CD14-positive monocyte (primary cell): ENCODE data around the gene SORBS2. TPM values are rescaled to one million over a fixed set of nuclear protein-coding genes. Genes with fewer than 3 reads are reported as not detected.

ENCODE experiments used
- DNase-seq, 3 donors: peaks; one replicate each; pipeline ENCODE4 v3.0.0-alpha.2; 2011 to 2022
- H2AFZ ChIP-seq: 2 replicates; pipeline ENCODE4 v1.6.0; 2012; ENCODE audit warnings: mild to moderate bottlenecking, low read depth, low read length, inconsistent platforms; ENCODE audit not compliant: insufficient read depth, poor library complexity, severe bottlenecking
- H3K27ac ChIP-seq, 2 donors: 1 replicate in 1 of 2; 2 replicates in 1 of 2; pipeline ENCODE4 v1.5.1; 2012 to 2013; ENCODE audit warnings: low read length in 2 of 2, control low read depth in 1 of 2, inconsistent platforms in 1 of 2, low read depth in 1 of 2, mild to moderate bottlenecking in 1 of 2
- H3K27me3 ChIP-seq, 2 donors: one replicate each; pipeline versions ENCODE4 v1.6.0 to v1.6.1; 2011 to 2013; ENCODE audit warnings: low read length in 2 of 2; ENCODE audit not compliant: control insufficient read depth in 2 of 2, insufficient read depth in 2 of 2
- H3K36me3 ChIP-seq, 2 donors: replicated peaks in 1 of 2; 1 replicate in 1 of 2; 2 replicates in 1 of 2; pipeline versions ENCODE4 v1.5.1 to v1.6.1; 2012 to 2013; ENCODE audit warnings: low read length in 2 of 2, control low read depth in 1 of 2, inconsistent platforms in 1 of 2, mild to moderate bottlenecking in 1 of 2; ENCODE audit not compliant: insufficient read depth in 2 of 2, control insufficient read depth in 1 of 2
- H3K4me1 ChIP-seq, 2 donors: 1 replicate in 1 of 2; 2 replicates in 1 of 2; pipeline versions ENCODE4 v1.5.1 to v1.6.1; 2012 to 2013; ENCODE audit warnings: low read length in 2 of 2, control low read depth in 1 of 2, inconsistent platforms in 1 of 2, mild to moderate bottlenecking in 1 of 2, moderate library complexity in 1 of 2; ENCODE audit not compliant: insufficient read depth in 2 of 2, control insufficient read depth in 1 of 2
- H3K4me2 ChIP-seq: replicated peaks from 2 replicates; pipeline ENCODE3; 2012; ENCODE audit warnings: low read length, moderate library complexity, mild to moderate bottlenecking; ENCODE audit not compliant: poor library complexity, severe bottlenecking; ENCODE audit errors: extremely low read depth
- H3K4me3 ChIP-seq, 3 experiments: fragments of 200-600 bp in 1 of 3; sonication (generic) in 1 of 3; replicated peaks in 1 of 3; 1 replicate in 2 of 3; 2 replicates in 1 of 3; pipeline ENCODE4 v1.5.1; 2011 to 2013; ENCODE audit warnings: low read length in 3 of 3, mild to moderate bottlenecking in 3 of 3, control low read depth in 2 of 3, low read depth in 2 of 3, inconsistent platforms in 1 of 3, moderate library complexity in 1 of 3
- H3K79me2 ChIP-seq: 2 replicates; pipeline ENCODE4 v1.6.0; 2012; ENCODE audit warnings: mild to moderate bottlenecking, control low read depth, inconsistent platforms, low read length, moderate library complexity; ENCODE audit not compliant: insufficient read depth
- H3K9ac ChIP-seq: 2 replicates; pipeline ENCODE4 v1.6.0; 2017; ENCODE audit warnings: low read length, mild to moderate bottlenecking; ENCODE audit not compliant: insufficient read depth, poor library complexity, severe bottlenecking
- H3K9me3 ChIP-seq, 2 donors: replicated peaks in 1 of 2; 1 replicate in 1 of 2; 2 replicates in 1 of 2; pipeline versions ENCODE4 v1.5.1 to v1.6.1; 2012 to 2013; ENCODE audit warnings: low read length in 2 of 2, control low read depth in 1 of 2; ENCODE audit not compliant: control insufficient read depth in 1 of 2, insufficient read depth in 1 of 2
- H4K20me1 ChIP-seq: 2 replicates; pipeline ENCODE4 v1.6.0; 2012; ENCODE audit warnings: mild to moderate bottlenecking, low read length, control low read depth, moderate library complexity; ENCODE audit not compliant: insufficient read depth
- H3K27ac Mint-ChIP-seq, 7 donors: one replicate each; pipeline ENCODE4 v1.8.0; 2020; ENCODE audit warnings: mild to moderate bottlenecking in 7 of 7, mixed read lengths in 7 of 7, moderate library complexity in 6 of 7, inconsistent platforms in 2 of 7
- H3K27me3 Mint-ChIP-seq, 3 donors: one replicate each; pipeline ENCODE4 v1.8.0; 2021 to 2022; ENCODE audit warnings: low read depth in 3 of 3, mild to moderate bottlenecking in 3 of 3, mixed read lengths in 3 of 3, moderate library complexity in 3 of 3, inconsistent platforms in 1 of 3
- H3K36me3 Mint-ChIP-seq, 2 donors: one replicate each; pipeline ENCODE4 v1.8.0; 2020; ENCODE audit warnings: mixed read lengths in 2 of 2, inconsistent platforms in 1 of 2, mild to moderate bottlenecking in 1 of 2
- H3K4me1 Mint-ChIP-seq: one replicate; pipeline ENCODE4 v1.8.0; 2020; ENCODE audit warnings: mild to moderate bottlenecking, mixed read lengths
- H3K4me3 Mint-ChIP-seq, 2 donors: one replicate each; pipeline ENCODE4 v1.8.0; 2020; ENCODE audit warnings: mild to moderate bottlenecking in 2 of 2, mixed read lengths in 2 of 2, moderate library complexity in 1 of 2
- H3K9me3 Mint-ChIP-seq, 7 donors: one replicate each; pipeline ENCODE4 v1.8.0; 2020 to 2022; ENCODE audit warnings: mixed read lengths in 7 of 7, mild to moderate bottlenecking in 6 of 7, moderate library complexity in 6 of 7, inconsistent platforms in 2 of 7
- CTCF ChIP-seq: fragments of 200-600 bp; IDR thresholded peaks from one replicate; pipeline ENCODE4 v1.8.0; 2022; ENCODE audit warnings: antibody characterized with exemption, mild to moderate bottlenecking
- WGBS: methylation state at CpG from one replicate; pipeline ENCODE4 v1.1.5; 2013; ENCODE audit warnings: missing lambda C conversion rate; ENCODE audit not compliant: insufficient coverage; 5-methylcytosine and 5-hydroxymethylcytosine counted together
- intact Hi-C, 2 donors: fragments of 100-400 bp; cut with micrococcal nuclease; formaldehyde crosslinking; loops; one replicate each; pipeline versions ENCODE4 v1.15.0 to v1.15.1; 2023
- polyA plus RNA-seq, 3 donors: library from polyadenylated mRNA; depleted of rRNA in 1 of 3; unstranded in 2 of 3; stranded (reverse) in 1 of 3; fragments of 300-500 nt in 2 of 3; fragments of >200 nt in 1 of 3; fragmentation: Illumina TruSeq in 2 of 3; gene quantifications; 1 replicate in 2 of 3; 2 replicates in 1 of 3; pipeline ENCODE4 v1.2.3, GENCODE V29; 2012 to 2021

SORBS2 gene
- polyA plus RNA-seq, 3 donors = not detected

DNA sequence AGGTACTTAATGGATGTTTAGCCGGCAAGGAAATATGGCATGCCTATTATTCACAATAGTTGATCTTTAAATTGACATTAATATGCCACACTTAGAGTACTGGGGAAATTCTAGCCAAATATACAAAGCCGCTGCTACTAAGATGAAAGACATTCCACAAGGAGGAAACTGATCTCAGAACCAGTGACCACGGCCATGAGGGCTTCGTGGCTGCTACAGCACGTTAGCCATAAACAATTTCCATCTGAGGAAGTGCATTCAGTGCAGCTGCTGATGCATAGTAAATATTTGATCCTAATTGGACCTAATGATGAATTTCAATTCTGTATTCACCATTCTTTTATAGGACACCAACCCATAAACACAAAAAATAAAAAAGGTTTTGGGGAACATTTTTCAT, 59.1 kb downstream of the SORBS2 start:
- no peaks in the 10 kb centered on the region for H3K9me3 ChIP-seq
- H3K4me1 ChIP-seq = no peaks in the 10 kb centered on the region
- no peak for TF ChIP-seq CTCF
- Mint-ChIP-seq H3K27ac (no peak overlapping the region), H3K36me3 (no peaks in the 10 kb centered on the region), H3K4me3 (no peak overlapping the region), H3K9me3 (no peaks in the 10 kb centered on the region), H3K27me3 (peaks cover 13 to 51% (median 25%) of the 10 kb centered on the region in 3 donors), H3K4me1 (no peaks in the 10 kb centered on the region)
- WGBS = no CpG with 5 or more reads among the region's 5 CpGs
- no peak overlapping the region for H2AFZ ChIP-seq
- H3K36me3 ChIP-seq = no peaks in the 10 kb centered on the region
- intact Hi-C loops = no loop called here
- no peak overlapping the region for H3K4me3 ChIP-seq
- H3K9ac ChIP-seq = no peak overlapping the region
- no peak for DNase-seq
- no peaks in the 10 kb centered on the region for H3K79me2 ChIP-seq
- H4K20me1 ChIP-seq = no peaks in the 10 kb centered on the region
- H3K27me3 ChIP-seq = peaks cover 12 to 16% of the 10 kb centered on the region in 2 donors
- no peak overlapping the region for H3K27ac ChIP-seq
- no peak overlapping the region for H3K4me2 ChIP-seq

DNA sequence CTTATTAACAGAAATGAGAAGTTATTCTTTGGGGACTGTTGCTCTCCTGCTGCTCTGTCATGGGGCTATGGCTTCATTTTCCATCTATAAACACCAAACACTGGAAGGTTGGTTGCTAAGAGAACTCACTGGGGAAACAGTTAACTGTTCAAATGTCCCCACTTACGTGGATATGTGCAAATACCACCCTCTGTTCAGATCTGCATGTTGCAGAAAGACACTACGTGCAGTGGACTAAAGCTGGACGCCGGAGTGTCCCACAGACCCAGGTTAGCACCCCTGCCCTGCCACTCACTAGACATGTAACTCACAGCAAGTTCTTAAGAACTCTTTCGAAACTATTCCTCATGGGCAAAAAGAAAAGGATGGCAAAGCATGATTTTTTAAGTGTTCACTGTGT, 62.1 kb downstream of the SORBS2 start:
- intact Hi-C loops = no loop called here

More for the DNA sequence above, 62.1 kb downstream of the SORBS2 start:
- Histone ChIP-seq H3K9me3 (no peaks in the 10 kb centered on the region), H3K27me3 (peaks cover 7 to 8% of the 10 kb centered on the region in 2 donors), H4K20me1 (no peaks in the 10 kb centered on the region), H3K9ac (no peak overlapping the region), H3K4me2 (no peak overlapping the region), H2AFZ (no peak overlapping the region), H3K79me2 (no peaks in the 10 kb centered on the region), H3K36me3 (no peaks in the 10 kb centered on the region), H3K4me3 (no peak overlapping the region), H3K4me1 (no peaks in the 10 kb centered on the region), H3K27ac (no peak overlapping the region)
- peak overlapping the region in 1 of 2 donors; percentile 13 for H3K4me3 Mint-ChIP-seq
- 97% methylated on average over 4 of the region's 5 CpGs for WGBS
- H3K27me3 Mint-ChIP-seq = peaks cover 15 to 42% (median 22%) of the 10 kb centered on the region in 3 donors
- no peak for DNase-seq
- H3K4me1 Mint-ChIP-seq = no peaks in the 10 kb centered on the region
- no peak overlapping the region for H3K27ac Mint-ChIP-seq
- TF ChIP-seq CTCF = no peak
- no peaks in the 10 kb centered on the region for H3K36me3 Mint-ChIP-seq
- H3K9me3 Mint-ChIP-seq = no peaks in the 10 kb centered on the region
